Adrenal gland (tissue), 12 donors: ENCODE measurements around the gene FSIP1. TPM values are rescaled to one million over a fixed set of nuclear protein-coding genes. Genes with fewer than 3 reads are reported as not detected.

ENCODE experiments used
- DNase-seq, 7 donors: peaks; one replicate each; pipeline ENCODE4 v3.0.0-alpha.2; 2019 to 2020
- H3K27ac ChIP-seq, 5 donors: fragments of 200-600 bp; sonication (generic) in 4 of 5; 1 replicate in 3 of 5; 2 replicates in 2 of 5; pipeline versions ENCODE4 v1.5.1 to v1.8.0; 2016 to 2020; ENCODE audit warnings: mild to moderate bottlenecking in 1 of 5
- H3K27me3 ChIP-seq: fragments of 200-600 bp; 2 replicates; pipeline ENCODE4 v1.8.0; 2021
- H3K36me3 ChIP-seq, 2 donors: fragments of 200-600 bp; replicated peaks in 1 of 2; 1 replicate in 1 of 2; 2 replicates in 1 of 2; pipeline versions ENCODE4 v1.5.1 to v1.8.0; 2018 to 2022
- H3K4me1 ChIP-seq, 2 donors: fragments of 200-600 bp; replicated peaks in 1 of 2; 1 replicate in 1 of 2; 2 replicates in 1 of 2; pipeline versions ENCODE4 v1.5.1 to v1.8.0; 2018 to 2021
- H3K4me3 ChIP-seq, 4 donors: fragments of 200-600 bp; sonication (generic) in 3 of 4; one replicate each; pipeline ENCODE4 v1.5.1; 2016 to 2018
- H3K9me3 ChIP-seq, 3 donors: fragments of 200-600 bp; sonication (generic) in 1 of 3; replicated peaks in 1 of 3; 1 replicate in 2 of 3; 2 replicates in 1 of 3; pipeline versions ENCODE4 v1.5.1 to v1.8.0; 2016 to 2021
- CTCF ChIP-seq, 6 experiments: fragments of 450-650 bp in 4 of 6; fragments of 200-600 bp in 2 of 6; sonication (generic) in 1 of 6; IDR thresholded peaks; 1 replicate in 5 of 6; 2 replicates in 1 of 6; pipeline versions ENCODE4 v1.5.1 to v1.8.0; 2016 to 2021; ENCODE audit warnings: antibody characterized with exemption in 6 of 6, mild to moderate bottlenecking in 2 of 6, moderate library complexity in 1 of 6
- POLR2A ChIP-seq, 2 donors: fragments of 450-650 bp; IDR thresholded peaks; one replicate each; pipeline ENCODE4 v1.6.1; 2017; ENCODE audit warnings: antibody characterized with exemption in 2 of 2, mild to moderate bottlenecking in 2 of 2, moderate library complexity in 1 of 2
- WGBS, 4 donors: extraction: QIAGEN DNeasy Blood & Tissue Kit in 2 of 4; methylation state at CpG; one replicate each; pipeline versions ENCODE4 v1.1.5 to v1.1.7; 2013 to 2017; 5-methylcytosine and 5-hydroxymethylcytosine counted together
- intact Hi-C, 2 donors: fragments of 100-400 bp; cut with DNase I; formaldehyde crosslinking; loops; one replicate each; pipeline versions ENCODE4 v1.14.1 to v1.15.0; 2022 to 2023
- polyA plus RNA-seq, 3 donors: library from polyadenylated mRNA; stranded (reverse); fragments of 200-250 nt in 2 of 3; fragments of 350-450 nt in 1 of 3; fragmentation: Illumina TruSeq in 1 of 3; extraction: RNeasy Lipid Tissue Mini Kit (QIAGEN cat#74804) in 1 of 3; gene quantifications; one replicate each; pipeline ENCODE4 v1.2.3, GENCODE V29; 2013 to 2014
- total RNA-seq, 9 donors: library from RNA; depleted of rRNA in 4 of 9; stranded (reverse); fragments of >200 nt in 4 of 9; fragments of 120-200 nt in 1 of 9; fragmentation: NEBNext Ultra II Directional in 1 of 9; extraction: Animal tissue kit (Norgen Biotek cat#: 25700) in 1 of 9; gene quantifications; one replicate each; pipeline versions ENCODE4 v1.1.0 to v1.2.4, GENCODE V29; 2013 to 2023
- donor health status: healthy with polysubstance abuse.
- donor health status: Bipolar disorder and iron deficiency.
- donor health status: DM: yes; HTN: yes; CAD: no.
- donor health status: DM: no; HTN: no; CAD: no.
- donor health status: DM: no; HTN: no; CAD: no.
- donor health status: DM: yes; HTN: yes; CAD: no.

Gene FSIP1
- total and polyA plus RNA-seq, 12 donors: 0.11 to 0.60 (median 0.25) TPM; not detected in 2

- TF ChIP-seq POLR2A (IDR thresholded peaks at IDR 0.05): no peak
- no peak for TF ChIP-seq CTCF (IDR thresholded peaks at IDR 0.05)
- Histone ChIP-seq H3K27ac (no peak overlapping the region), H3K4me1 (no peaks in the 10 kb centered on the region), H3K27me3 (no peaks in the 10 kb centered on the region), H3K4me3 (no peak overlapping the region), H3K36me3 (no peaks in the 10 kb centered on the region), H3K9me3 (no peaks in the 10 kb centered on the region)
- intact Hi-C loops: no loop called here
- DNase-seq: no peak
- 90 to 96% (median 92%) methylated on average over 3 of the region's 3 CpGs for WGBS, 4 donors
Measured at GRCh38 chr15:39738998-39739397, 43.6 kb downstream of the FSIP1 start.

- no peak overlapping the region for H3K27ac ChIP-seq
- H3K36me3 ChIP-seq: no peaks in the 10 kb centered on the region
- H3K4me3 ChIP-seq: no peak overlapping the region
- no peak for DNase-seq
- 75 to 81% (median 80%) methylated on average over 4 of the region's 4 CpGs for WGBS, 4 donors
- TF ChIP-seq CTCF (IDR thresholded peaks at IDR 0.05) (no peak), POLR2A (IDR thresholded peaks at IDR 0.05) (no peak)
- intact Hi-C loops: no loop called here
- H3K9me3 ChIP-seq: no peaks in the 10 kb centered on the region
- H3K27me3 ChIP-seq: no peaks in the 10 kb centered on the region
- no peaks in the 10 kb centered on the region for H3K4me1 ChIP-seq
Measured at GRCh38 chr15:39737196-39737550, 45.5 kb downstream of the FSIP1 start.

- Histone ChIP-seq H3K4me3 (no peak overlapping the region), H3K36me3 (no peaks in the 10 kb centered on the region), H3K27ac (no peak overlapping the region), H3K27me3 (no peaks in the 10 kb centered on the region), H3K4me1 (no peaks in the 10 kb centered on the region), H3K9me3 (no peaks in the 10 kb centered on the region)
- intact Hi-C loops: no loop called here
- no peak for TF ChIP-seq CTCF (IDR thresholded peaks at IDR 0.05)
- TF ChIP-seq POLR2A (IDR thresholded peaks at IDR 0.05): no peak
- DNase-seq: no peak
- WGBS, 4 donors: 78 to 90% (median 87%) methylated on average over 6 of the region's 6 CpGs
Measured at GRCh38 chr15:39736412-39737195, 46.0 kb downstream of the FSIP1 start.

GRCh38 chr15:39735120-39735717 is 47.4 kb downstream of the FSIP1 start:
- intact Hi-C loops: no loop called here

More at GRCh38 chr15:39735120-39735717, 47.4 kb downstream of the FSIP1 start:
- TF ChIP-seq POLR2A (IDR thresholded peaks at IDR 0.05) (no peak), CTCF (IDR thresholded peaks at IDR 0.05) (no peak)
- Histone ChIP-seq H3K27ac (no peak overlapping the region), H3K4me3 (no peak overlapping the region), H3K9me3 (no peaks in the 10 kb centered on the region), H3K4me1 (no peaks in the 10 kb centered on the region), H3K36me3 (no peaks in the 10 kb centered on the region), H3K27me3 (no peaks in the 10 kb centered on the region)
- 83 to 88% (median 85%) methylated on average over 4 of the region's 4 CpGs for WGBS, 4 donors
- peak in 1 of 7 donors; percentile 20 for DNase-seq
